MM.1S (cell line): ENCODE results near the gene SLC38A11.

ENCODE experiments used
- DNase-seq: peaks from one replicate; pipeline ENCODE4 v3.0.0-alpha.2; 2015
- H2AFZ ChIP-seq: fragments of 300-600 bp; sonication (generic); 2 replicates; pipeline ENCODE4 v1.6.0; 2016; ENCODE audit warnings: antibody characterized with exemption, low read length
- H3F3A ChIP-seq: fragments of 300-600 bp; sonication (generic); 2 replicates; pipeline ENCODE4 v1.6.1; 2016; ENCODE audit warnings: mild to moderate bottlenecking, antibody characterized with exemption, low read length, moderate library complexity, mixed read lengths; ENCODE audit not compliant: insufficient read depth
- H3K27ac ChIP-seq: fragments of 300-600 bp; sonication (generic); 2 replicates; pipeline ENCODE4 v1.5.1; 2016; ENCODE audit warnings: mild to moderate bottlenecking, low read length
- H3K27me3 ChIP-seq: fragments of 300-600 bp; sonication (generic); replicated peaks from 2 replicates; pipeline ENCODE4 v1.6.0; 2016; ENCODE audit warnings: low read length; ENCODE audit not compliant: insufficient read depth
- H3K36me3 ChIP-seq: fragments of 300-600 bp; sonication (generic); replicated peaks from 2 replicates; pipeline ENCODE4 v1.6.1; 2016; ENCODE audit warnings: mild to moderate bottlenecking, low read length, mixed read lengths; ENCODE audit not compliant: insufficient read depth
- H3K4me1 ChIP-seq: fragments of 300-600 bp; sonication (generic); 2 replicates; pipeline ENCODE4 v1.6.1; 2016; ENCODE audit warnings: low read length, mixed read lengths
- H3K4me2 ChIP-seq: fragments of 300-600 bp; sonication (generic); 2 replicates; pipeline ENCODE4 v1.6.0; 2016; ENCODE audit warnings: low read depth, low read length
- H3K4me3 ChIP-seq: fragments of 300-600 bp; sonication (generic); 2 replicates; pipeline ENCODE4 v1.5.1; 2016; ENCODE audit warnings: low read length, mixed read lengths
- H3K79me2 ChIP-seq: fragments of 300-600 bp; sonication (generic); 2 replicates; pipeline ENCODE4 v1.6.1; 2016; ENCODE audit warnings: mixed run types, low read length, mixed read lengths
- H3K9ac ChIP-seq: fragments of 300-600 bp; sonication (generic); 2 replicates; pipeline ENCODE4 v1.6.1; 2016; ENCODE audit warnings: low read length, mixed read lengths
- H3K9me2 ChIP-seq: fragments of 300-600 bp; sonication (generic); replicated peaks from 2 replicates; pipeline ENCODE4 v1.6.1; 2016; ENCODE audit warnings: mild to moderate bottlenecking, low read length, mixed read lengths; ENCODE audit not compliant: insufficient read depth
- H3K9me3 ChIP-seq: fragments of 300-600 bp; sonication (generic); replicated peaks from 2 replicates; pipeline ENCODE4 v1.6.1; 2016; ENCODE audit warnings: mild to moderate bottlenecking, low read length, mixed read lengths; ENCODE audit not compliant: insufficient read depth
- H4K20me1 ChIP-seq: fragments of 300-600 bp; sonication (generic); 2 replicates; pipeline ENCODE4 v1.6.1; 2016; ENCODE audit warnings: mild to moderate bottlenecking, low read length, moderate library complexity, mixed read lengths; ENCODE audit not compliant: insufficient read depth
- CTCF ChIP-seq: fragments of 300-600 bp; sonication (generic); IDR thresholded peaks from 2 replicates; pipeline ENCODE4 v1.5.1; 2016; ENCODE audit warnings: antibody characterized with exemption, low read length, mixed read lengths
- EZH2 ChIP-seq: fragments of 300-600 bp; sonication (generic); optimal IDR thresholded peaks from 2 replicates; pipeline ENCODE3; 2017; ENCODE audit warnings: low read depth, mild to moderate bottlenecking, antibody characterized with exemption, low read length, mixed read lengths
- EZH2phosphoT487 ChIP-seq: fragments of 300-600 bp; sonication (generic); IDR thresholded peaks from 2 replicates; pipeline ENCODE4 v1.6.1; 2018; ENCODE audit warnings: antibody characterized with exemption, low read length

SLC38A11 gene

GRCh38 chr2:164972216-164972615 is 16.9 kb upstream of the SLC38A11 start:
- no peak overlapping the region for H2AFZ ChIP-seq
- no peaks in the 10 kb centered on the region for H3K9me3 ChIP-seq
- no peaks in the 10 kb centered on the region for H3F3A ChIP-seq
- H3K27me3 ChIP-seq = no peaks in the 10 kb centered on the region
- no peak overlapping the region for H3K4me2 ChIP-seq
- no peaks in the 10 kb centered on the region for H3K4me1 ChIP-seq
- H4K20me1 ChIP-seq = no peaks in the 10 kb centered on the region
- no peaks in the 10 kb centered on the region for H3K9me2 ChIP-seq
- H3K4me3 ChIP-seq = no peak overlapping the region
- no peak for DNase-seq
- no peaks in the 10 kb centered on the region for H3K79me2 ChIP-seq
- H3K27ac ChIP-seq = no peak overlapping the region
- TF ChIP-seq EZH2phosphoT487 = no peak
- TF ChIP-seq CTCF = no peak
- TF ChIP-seq EZH2 = no peak
- no peaks in the 10 kb centered on the region for H3K36me3 ChIP-seq
- H3K9ac ChIP-seq = no peak overlapping the region

GRCh38 chr2:164969909-164970690 is 14.8 kb upstream of the SLC38A11 start:
- Histone ChIP-seq H3K27me3 (no peaks in the 10 kb centered on the region), H4K20me1 (no peaks in the 10 kb centered on the region), H2AFZ (no peak overlapping the region), H3K9ac (no peak overlapping the region), H3K4me1 (peaks cover under 1% of the 10 kb centered on the region), H3K9me3 (no peaks in the 10 kb centered on the region), H3K79me2 (no peaks in the 10 kb centered on the region), H3F3A (no peaks in the 10 kb centered on the region), H3K4me2 (no peak overlapping the region), H3K27ac (no peak overlapping the region), H3K4me3 (no peak overlapping the region), H3K9me2 (no peaks in the 10 kb centered on the region), H3K36me3 (no peaks in the 10 kb centered on the region)
- no peak for DNase-seq
- TF ChIP-seq EZH2phosphoT487 = no peak

GRCh38 chr2:164967781-164968228 is 12.5 kb upstream of the SLC38A11 start:
- DNase-seq = no peak

More at GRCh38 chr2:164967781-164968228, 12.5 kb upstream of the SLC38A11 start:
- TF ChIP-seq EZH2phosphoT487 (no peak), CTCF (no peak), EZH2 (no peak)
- Histone ChIP-seq H3K9ac (no peak overlapping the region), H3K79me2 (no peaks in the 10 kb centered on the region), H3K4me1 (peaks cover 10% of the 10 kb centered on the region), H3K9me3 (no peaks in the 10 kb centered on the region), H3K27ac (no peak overlapping the region), H3K9me2 (no peaks in the 10 kb centered on the region), H3F3A (no peaks in the 10 kb centered on the region), H3K36me3 (no peaks in the 10 kb centered on the region), H2AFZ (no peak overlapping the region), H3K4me3 (no peak overlapping the region), H3K27me3 (no peaks in the 10 kb centered on the region), H4K20me1 (no peaks in the 10 kb centered on the region), H3K4me2 (no peak overlapping the region)
